Retinal pigment epithelial cell (primary cell): Measurements from ENCODE around the gene ZNF319.

Experiments
- DNase-seq: peaks from one replicate; pipeline ENCODE4 v3.0.0-alpha.2; 2010; ENCODE audit warnings: low read depth
- H3K4me3 ChIP-seq: 2 replicates; pipeline ENCODE4 v1.5.1; 2011; ENCODE audit warnings: mild to moderate bottlenecking, low read length, control low read depth, moderate library complexity
- CTCF ChIP-seq: conservative IDR thresholded peaks from 2 replicates; pipeline ENCODE4 v1.5.1; 2011; ENCODE audit warnings: low read depth, low read length, control low read depth, inconsistent platforms

The ZNF319 gene

GRCh38 chr16:58041628-58041955 is 41.1 kb upstream of the ZNF319 start:
- H3K4me3 ChIP-seq: no peak overlapping the region
- no peak for DNase-seq
- no peak for TF ChIP-seq CTCF

- no peak for DNase-seq
- H3K4me3 ChIP-seq: no peak overlapping the region
- no peak for TF ChIP-seq CTCF
These were observed 40.6 kb upstream of the ZNF319 start for GRCh38 chr16:58040945-58041627.

GRCh38 chr16:58040496-58040846 is 40.0 kb upstream of the ZNF319 start:
- no peak for TF ChIP-seq CTCF
- no peak for DNase-seq
- no peak overlapping the region for H3K4me3 ChIP-seq

GRCh38 chr16:58039829-58040495 is 39.5 kb upstream of the ZNF319 start:
- TF ChIP-seq CTCF: no peak
- no peak overlapping the region for H3K4me3 ChIP-seq
- DNase-seq: no peak

GRCh38 chr16:58038219-58038641 is 37.8 kb upstream of the ZNF319 start:
- no peak for TF ChIP-seq CTCF
- no peak overlapping the region for H3K4me3 ChIP-seq
- no peak for DNase-seq

GRCh38 chr16:58037365-58038057 is 37.0 kb upstream of the ZNF319 start:
- no peak for DNase-seq
- no peak overlapping the region for H3K4me3 ChIP-seq
- TF ChIP-seq CTCF: no peak

GRCh38 chr16:58036943-58037342 is 36.5 kb upstream of the ZNF319 start:
- DNase-seq: no peak
- H3K4me3 ChIP-seq: no peak overlapping the region
- no peak for TF ChIP-seq CTCF
